Forelimb muscle (tissue), 1 donor: ENCODE data around the gene ANTXR1. TPM values are rescaled to one million over a fixed set of nuclear protein-coding genes. Genes with fewer than 3 reads are reported as not detected.
A peak's percentile ranks its signal among the peaks of the same experiment; 100 is the strongest.

Experiments used
- DNase-seq: peaks from one replicate; pipeline ENCODE4 v3.0.0-alpha.2; 2013; ENCODE audit warnings: low read depth
- polyA plus RNA-seq: library from polyadenylated mRNA; unstranded; fragments of 120-200 nt; gene quantifications from one replicate; pipeline ENCODE4 v1.2.1, GENCODE V29; 2013; ENCODE audit not compliant: insufficient read length

ANTXR1 gene
- polyA plus RNA-seq, 1 donor = 123 TPM

- no peak for DNase-seq
These were observed 83.5 kb downstream of the ANTXR1 start for GRCh38 chr2:69096326-69097095.

- DNase-seq = no peak
These were observed 84.2 kb downstream of the ANTXR1 start for GRCh38 chr2:69097148-69097610.

GRCh38 chr2:69097891-69098655 is 85.1 kb downstream of the ANTXR1 start:
- no peak for DNase-seq

- no peak for DNase-seq
These were observed 86.6 kb downstream of the ANTXR1 start for GRCh38 chr2:69099541-69099940.

GRCh38 chr2:69100220-69100723 is 87.3 kb downstream of the ANTXR1 start:
- DNase-seq = no peak

GRCh38 chr2:69102041-69102593 is 89.1 kb downstream of the ANTXR1 start:
- no peak for DNase-seq

- peak; percentile 48 for DNase-seq
These were observed 90.4 kb downstream of the ANTXR1 start for GRCh38 chr2:69103419-69103818.

GRCh38 chr2:69104261-69104660 is 91.3 kb downstream of the ANTXR1 start:
- DNase-seq = peak; percentile 73

GRCh38 chr2:69109255-69109654 is 96.3 kb downstream of the ANTXR1 start:
- no peak for DNase-seq

GRCh38 chr2:69111076-69111475 is 98.1 kb downstream of the ANTXR1 start:
- peak; percentile 60 for DNase-seq

GRCh38 chr2:69113627-69114026 is 100.6 kb downstream of the ANTXR1 start:
- no peak for DNase-seq

- no peak for DNase-seq
These were observed 101.6 kb downstream of the ANTXR1 start for GRCh38 chr2:69114534-69114933.

- no peak for DNase-seq
These were observed 103.5 kb downstream of the ANTXR1 start for GRCh38 chr2:69116438-69116837.

GRCh38 chr2:69118609-69119008 is 105.6 kb downstream of the ANTXR1 start:
- no peak for DNase-seq

GRCh38 chr2:69119104-69119894 is 106.3 kb downstream of the ANTXR1 start:
- DNase-seq = no peak

- DNase-seq = no peak
These were observed 109.3 kb downstream of the ANTXR1 start for GRCh38 chr2:69122271-69122670.

- no peak for DNase-seq
These were observed 110.2 kb downstream of the ANTXR1 start for GRCh38 chr2:69123182-69123581.

GRCh38 chr2:69124343-69124742 is 111.4 kb downstream of the ANTXR1 start:
- DNase-seq = no peak

GRCh38 chr2:69125816-69126215 is 112.8 kb downstream of the ANTXR1 start:
- DNase-seq = no peak

GRCh38 chr2:69126341-69126740 is 113.4 kb downstream of the ANTXR1 start:
- no peak for DNase-seq

GRCh38 chr2:69131452-69131851 is 118.5 kb downstream of the ANTXR1 start:
- DNase-seq = no peak
